Stimulated activated CD8-positive, alpha-beta memory T cell treated with anti-CD3 and anti-CD28 coated beads, Interleukin-15, amount 100 ng/mL, for 1 hour (primary cell): ENCODE measurements around the gene IDI2.
"Not testable (repeated sequence)": the region's sequence is repeated elsewhere in the genome, so short reads cannot be mapped to it uniquely, and the experiment has no call there.

Experiments used
- DNase-seq: peaks from one replicate; pipeline ENCODE4 v3.0.0-alpha.2; 2020; ENCODE audit warnings: low read depth

Gene IDI2

DNA sequence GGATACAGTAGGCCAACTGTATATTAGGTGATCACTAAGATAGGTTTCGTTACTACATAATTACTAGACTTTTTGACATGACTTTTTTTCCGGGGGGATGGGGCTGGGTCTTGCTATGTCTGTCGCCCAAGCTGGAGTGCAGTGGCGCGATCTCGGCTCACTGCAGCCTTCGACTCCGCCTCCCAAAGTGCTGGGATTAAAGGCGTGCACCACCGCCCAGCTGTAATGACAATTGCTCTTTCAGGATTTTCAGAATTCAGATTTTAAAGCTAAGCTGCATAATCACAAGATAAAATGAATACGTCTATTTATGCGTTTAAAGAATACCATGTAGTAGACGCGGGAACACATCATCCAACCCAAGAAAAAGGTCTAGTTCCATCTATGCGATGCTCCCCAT, 22.3 kb upstream of the IDI2 start:
- no peak for DNase-seq

DNA sequence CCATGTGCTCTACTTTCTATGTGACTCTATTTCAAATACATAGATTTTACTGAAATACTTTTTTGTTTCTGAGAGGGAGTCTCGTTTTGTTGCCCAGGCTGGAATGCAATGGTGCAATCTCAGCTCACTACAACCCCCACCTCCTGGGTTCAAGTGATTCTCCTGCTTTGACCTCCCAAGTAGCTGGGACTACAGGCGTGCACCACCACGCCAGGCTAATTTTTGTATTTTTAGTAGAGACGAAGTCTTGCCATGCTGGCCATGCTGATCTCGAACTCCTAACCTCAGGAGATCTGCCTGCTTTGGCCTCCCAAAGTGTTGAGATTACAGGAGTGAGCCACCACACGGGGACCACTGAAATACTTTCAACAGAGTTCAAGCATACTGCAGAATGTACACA, 19.8 kb upstream of the IDI2 start:
- DNase-seq: no peak

DNA sequence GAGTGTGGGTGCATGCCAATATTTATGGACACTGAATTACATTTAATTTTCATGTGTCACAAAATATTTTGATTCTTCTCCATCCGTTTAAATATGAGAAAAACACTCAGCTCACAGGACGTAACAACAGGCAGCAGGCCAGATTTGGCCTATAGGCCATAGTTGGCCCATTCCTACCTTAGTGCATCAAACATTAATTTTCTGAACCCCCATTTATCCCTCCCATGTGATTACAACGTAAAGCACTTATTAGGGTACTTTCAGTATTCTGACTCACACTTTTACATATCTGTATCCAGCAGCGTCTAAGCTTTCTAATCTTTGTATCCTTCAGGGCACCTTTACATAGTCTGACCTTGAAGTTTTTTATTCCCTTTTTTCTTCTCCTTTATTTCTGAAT, 19.3 kb upstream of the IDI2 start:
- DNase-seq: no peak

DNA sequence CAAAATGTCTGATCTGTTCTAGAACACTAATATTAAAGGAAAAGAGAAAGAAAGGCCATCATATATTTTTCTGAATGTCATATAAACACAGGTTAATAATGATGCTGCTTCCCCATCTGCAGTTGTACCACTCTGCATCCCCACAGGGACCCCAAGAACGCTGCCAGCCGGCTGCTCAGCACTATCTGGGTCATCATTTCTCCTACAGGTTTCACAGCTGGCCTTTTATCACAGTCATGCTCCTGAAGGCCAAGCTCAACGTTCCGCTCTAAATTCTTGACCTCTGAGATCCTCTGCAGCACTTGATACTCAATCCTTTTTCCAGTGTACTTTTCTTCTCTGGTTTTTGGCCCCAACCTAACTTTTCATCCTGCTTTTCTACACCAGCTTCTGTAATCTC, 18.5 kb upstream of the IDI2 start:
- no peak for DNase-seq

DNA sequence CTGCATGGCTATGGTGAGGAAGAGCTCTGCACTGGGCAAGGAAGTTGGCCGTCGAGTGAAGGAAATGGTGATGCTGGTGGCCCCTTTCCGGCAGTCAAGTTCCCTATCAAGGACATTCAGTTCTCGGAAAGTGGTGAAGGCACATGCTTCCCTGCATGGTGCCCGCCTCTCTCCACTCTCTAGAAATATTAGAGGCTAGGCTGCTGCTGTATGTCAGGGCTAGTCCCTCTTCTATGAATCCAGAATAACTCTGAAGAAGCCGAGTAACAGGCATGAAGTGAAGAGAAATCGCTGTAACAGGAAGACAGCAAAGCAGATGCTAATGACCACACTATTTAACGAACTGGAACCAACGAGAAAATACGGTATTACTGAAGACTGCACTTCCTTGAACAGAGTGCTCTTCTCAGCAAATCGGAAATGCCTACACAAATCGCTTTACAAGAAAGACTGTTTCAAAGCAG, 17.9 kb upstream of the IDI2 start:
- DNase-seq: no peak

DNA sequence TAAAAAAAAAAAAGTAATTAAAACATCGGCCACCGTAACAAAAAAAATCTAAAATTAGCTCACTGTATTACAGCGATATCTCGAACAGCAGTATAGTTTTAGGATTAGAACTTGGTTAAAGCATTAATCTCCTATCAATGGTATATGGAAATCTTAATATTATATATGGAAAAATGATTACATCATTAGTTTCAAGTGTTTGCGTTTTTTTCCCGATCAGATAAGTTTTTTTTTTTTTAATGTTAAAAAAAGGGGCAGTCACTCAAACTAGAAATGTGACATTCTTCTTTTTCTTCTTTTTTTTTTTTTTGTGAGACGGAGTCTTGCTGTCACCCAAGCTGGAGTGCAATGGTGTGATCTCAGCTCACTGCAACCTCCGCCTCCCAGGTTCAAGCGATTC, 15.9 kb upstream of the IDI2 start:
- no peak for DNase-seq

DNA sequence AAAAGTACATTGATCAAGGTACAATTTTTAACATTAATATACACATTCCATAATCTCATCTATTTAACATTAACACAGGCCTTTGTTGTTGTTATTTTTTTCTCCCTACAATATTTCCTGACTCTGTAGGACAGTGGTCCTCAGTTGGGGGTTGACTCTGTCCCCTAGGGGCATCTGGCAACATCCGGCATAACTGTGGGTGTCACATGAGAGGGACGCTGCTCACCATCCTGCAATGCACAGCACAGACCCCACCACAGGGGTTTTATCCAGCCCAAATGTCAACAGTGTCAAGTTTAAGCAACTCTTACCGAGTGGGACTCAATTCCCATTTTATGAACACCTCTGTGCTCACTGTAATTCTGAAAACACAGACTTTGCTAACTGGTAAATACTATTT, 14.5 kb upstream of the IDI2 start:
- no peak for DNase-seq

DNA sequence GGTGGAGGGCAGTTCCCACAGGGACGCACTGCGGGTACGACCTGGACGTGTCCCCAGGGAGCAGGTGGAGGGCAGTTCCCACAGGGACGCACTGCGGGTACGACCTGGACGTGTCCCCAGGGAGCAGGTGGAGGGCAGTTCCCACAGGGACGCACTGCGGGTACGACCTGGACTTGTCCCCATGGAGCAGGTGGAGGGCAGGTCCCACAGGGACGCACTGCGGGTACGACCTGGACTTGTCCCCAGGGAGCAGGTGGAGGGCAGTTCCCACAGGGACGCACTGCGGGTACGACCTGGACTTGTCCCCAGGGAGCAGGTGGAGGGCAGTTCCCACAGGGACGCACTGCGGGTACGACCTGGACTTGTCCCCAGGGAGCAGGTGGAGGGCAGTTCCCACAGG, 13.1 kb upstream of the IDI2 start:
- not testable (repeated sequence) for DNase-seq

DNA sequence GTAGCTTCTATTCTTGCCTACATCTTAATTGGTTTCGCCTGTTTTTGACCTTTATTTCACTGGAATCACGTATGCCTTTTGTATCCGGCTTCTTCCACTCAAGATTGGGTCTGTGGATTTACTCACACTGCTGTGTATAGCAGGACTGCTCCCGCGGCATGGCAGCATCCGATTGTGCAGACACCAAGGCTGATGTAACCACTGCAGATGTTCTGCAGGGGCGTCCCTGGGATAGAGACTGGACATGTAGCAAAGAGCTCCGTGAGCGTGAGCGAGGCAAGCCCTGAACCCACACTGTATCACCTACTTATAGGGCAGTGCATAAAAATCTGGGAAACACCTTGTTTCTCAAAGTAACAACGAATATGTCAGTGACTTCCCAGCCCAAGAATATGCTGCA, 11.4 kb upstream of the IDI2 start:
- no peak for DNase-seq

DNA sequence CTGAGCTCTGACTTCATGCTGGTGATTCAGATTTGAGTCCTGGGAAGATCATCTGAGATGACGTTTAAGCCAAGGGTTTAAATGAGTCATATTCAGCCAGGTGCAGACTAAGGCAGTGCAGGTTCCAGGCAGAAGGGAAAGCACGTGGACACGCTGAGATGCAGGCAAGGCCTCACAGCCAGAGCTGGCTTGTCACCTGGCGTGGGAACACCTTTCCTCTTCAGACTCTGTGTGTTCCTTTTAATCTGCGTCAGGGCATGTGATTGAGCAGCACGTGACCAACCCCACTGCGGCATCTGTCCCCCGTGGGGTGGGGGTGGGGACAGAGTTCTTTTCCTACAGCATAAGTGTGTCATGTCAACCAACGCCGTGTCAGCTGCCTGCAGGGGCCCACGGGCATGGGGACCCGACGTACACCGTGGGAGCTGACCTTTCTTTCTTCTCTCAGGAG, 10.7 kb upstream of the IDI2 start:
- DNase-seq: no peak

DNA sequence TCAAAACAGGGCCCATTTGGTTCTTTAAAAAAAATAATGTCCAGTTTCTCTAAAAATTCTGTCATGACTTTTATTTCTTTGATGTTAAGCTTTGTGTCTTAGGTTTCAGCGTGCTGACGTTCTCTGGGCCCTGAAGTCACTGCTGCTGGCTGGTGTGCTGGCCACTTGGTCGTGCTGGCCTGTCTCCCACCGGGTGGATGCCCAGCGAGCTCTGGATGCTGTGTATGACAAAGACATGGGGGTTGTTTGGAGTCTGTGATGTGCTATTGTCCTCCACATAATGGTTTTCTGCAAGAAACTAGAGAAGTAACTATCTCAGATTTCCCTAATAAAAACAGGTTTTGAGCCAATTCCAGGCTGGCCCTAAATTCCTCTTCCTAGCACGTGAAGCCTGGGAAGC, 9.5 kb upstream of the IDI2 start:
- DNase-seq: no peak

DNA sequence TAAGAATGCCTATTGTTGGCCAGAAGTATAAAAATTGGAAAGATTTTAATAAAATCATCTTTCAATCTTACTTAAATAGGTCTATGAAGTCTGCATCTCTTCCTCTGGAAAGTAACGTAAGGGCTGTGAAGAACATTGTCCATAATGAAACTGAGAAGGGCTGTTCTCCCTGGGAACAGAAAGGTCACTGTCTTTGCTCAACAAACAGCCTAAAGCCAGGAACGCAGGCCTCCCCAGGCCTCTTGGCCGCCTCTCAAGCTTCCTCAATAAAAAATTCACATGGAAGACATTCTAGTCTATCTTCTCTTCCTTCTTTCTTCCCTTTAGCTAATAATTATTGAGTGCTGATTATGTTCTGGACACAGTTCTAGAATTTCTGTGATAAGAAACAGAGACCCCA, 9.1 kb upstream of the IDI2 start:
- DNase-seq: no peak

DNA sequence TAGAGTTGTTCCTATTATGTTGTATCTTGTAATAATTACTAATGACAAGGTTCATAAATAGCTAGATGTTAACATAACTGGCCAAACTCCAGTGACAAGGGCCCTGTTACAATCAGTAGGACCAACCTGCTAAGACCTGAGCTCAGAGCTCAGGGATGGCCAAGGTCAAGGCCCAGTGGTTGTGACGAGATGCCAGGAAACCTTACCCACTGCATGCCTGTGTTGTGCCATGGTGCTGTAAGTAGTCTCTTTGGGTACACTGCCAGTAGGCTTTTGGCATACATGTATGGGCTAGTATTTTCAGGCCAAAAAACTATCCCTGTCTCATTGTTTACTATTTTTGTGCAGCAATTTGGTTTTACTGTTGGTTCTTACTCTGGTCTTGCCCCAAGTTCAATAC, 7.9 kb upstream of the IDI2 start:
- no peak for DNase-seq

DNA sequence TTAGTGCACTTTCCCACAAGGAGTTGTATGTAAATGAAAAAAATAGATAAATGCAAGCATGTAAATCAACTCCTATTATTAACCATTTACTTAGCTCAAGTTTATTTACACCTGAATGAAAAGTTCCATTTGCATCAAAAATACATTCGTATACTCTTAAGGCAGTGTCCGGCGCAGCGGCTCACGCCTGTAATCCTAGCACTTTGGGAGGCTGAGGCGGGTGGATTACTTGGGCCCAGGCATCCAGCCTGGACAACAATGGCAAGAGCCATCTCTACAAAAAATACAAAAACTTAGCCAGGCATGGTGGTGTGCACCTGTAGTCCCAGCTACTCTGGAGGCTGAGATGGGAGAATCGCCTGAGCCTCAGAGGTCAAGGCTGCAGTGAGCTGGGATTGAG, 4.2 kb upstream of the IDI2 start:
- no peak for DNase-seq

DNA sequence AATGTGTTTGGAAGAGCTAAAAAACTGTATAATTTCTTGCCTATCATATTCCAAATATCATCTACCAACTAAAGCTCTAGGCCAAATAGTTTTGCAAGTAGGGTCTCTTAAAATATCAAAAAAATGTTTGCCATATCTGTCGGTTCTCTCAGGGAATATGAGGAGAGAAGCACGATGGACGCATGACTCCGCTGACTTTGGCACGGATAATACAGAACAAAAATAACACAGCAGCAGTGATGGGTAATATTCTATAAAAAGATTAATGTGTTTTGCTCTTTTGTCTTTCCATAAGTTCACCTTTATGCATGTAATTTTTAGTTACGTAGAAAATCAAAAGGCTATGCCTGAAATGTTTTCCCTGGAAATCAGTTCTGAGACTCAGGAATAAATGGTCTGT, 919 bp upstream of the IDI2 start:
- DNase-seq: no peak

DNA sequence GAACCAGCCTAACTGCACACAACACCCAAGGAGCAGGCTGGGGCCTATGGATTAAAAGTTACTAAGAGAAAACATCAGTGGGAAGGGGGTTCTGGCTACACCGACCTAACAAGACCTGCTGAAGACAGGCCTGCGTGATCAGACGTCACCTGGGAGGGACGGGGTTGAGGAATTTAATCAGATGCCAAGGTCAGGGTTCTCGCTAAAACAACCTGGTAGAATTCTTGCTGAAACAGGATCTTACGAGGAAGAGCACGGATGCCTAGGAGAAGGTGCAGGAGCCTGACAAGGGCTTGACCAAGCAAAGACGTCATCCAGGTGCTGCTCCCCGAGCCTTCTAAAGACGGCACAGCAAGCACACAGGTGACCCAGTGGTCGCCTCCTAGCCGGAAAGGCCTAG, 1.6 kb downstream of the IDI2 start:
- no peak for DNase-seq

DNA sequence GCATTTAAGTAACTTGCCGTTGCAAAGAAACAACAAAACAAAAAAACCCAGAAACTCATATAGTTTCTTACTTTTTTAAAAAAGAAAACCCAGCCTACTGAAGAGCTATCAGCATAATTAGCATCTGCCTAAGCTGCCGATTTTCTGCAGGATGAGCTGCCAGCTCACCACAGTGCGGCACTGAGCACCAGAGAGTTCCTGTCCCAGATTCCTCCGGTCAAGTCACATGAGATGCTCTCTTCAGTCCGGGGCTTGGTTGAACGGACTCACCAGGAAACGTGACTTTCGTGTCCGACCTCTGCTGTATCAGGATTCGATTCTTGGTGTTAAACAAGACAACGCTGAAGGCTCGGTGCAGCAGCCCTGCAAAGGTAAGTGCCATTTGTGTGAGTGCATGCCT, 3.2 kb downstream of the IDI2 start:
- DNase-seq: no peak

DNA sequence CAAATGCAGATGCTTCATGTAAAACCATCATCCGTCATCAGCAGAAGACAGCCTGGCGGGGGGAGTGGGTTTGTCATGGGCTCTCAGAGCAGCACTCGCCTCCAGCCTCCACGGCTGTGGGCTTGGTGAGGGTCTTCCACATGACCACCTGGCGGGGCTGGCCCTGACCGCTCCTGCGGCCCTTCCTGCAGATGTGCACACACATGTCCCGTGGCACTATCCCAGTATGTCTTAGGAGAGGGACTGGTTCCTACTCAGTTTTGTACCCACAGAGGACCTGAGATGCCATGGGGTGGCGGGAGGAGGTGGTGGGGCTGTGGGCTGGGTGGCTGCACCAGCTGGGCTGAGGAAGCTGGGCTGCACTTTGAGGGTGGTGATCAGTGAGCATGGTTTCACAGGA, 4.7 kb downstream of the IDI2 start:
- no peak for DNase-seq

DNA sequence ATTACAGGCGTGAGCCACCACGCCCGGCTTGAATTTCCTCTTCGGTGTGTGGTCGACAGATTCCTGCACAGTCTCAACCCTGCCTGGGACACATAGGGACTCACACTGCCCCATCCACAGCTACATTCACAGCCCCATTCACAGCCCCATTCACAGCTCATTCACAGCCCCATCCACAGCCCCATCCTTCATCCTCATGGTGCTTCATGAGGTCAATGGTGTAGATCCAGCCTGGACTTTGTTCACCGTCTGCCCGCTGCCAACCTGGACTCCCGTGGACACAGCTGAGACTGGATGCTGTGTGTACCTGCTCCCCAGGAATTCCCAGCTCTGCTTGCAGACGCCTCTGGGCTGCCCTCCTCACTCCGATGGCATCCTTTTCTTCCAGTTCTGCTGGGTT, 5.2 kb downstream of the IDI2 start:
- no peak for DNase-seq

DNA sequence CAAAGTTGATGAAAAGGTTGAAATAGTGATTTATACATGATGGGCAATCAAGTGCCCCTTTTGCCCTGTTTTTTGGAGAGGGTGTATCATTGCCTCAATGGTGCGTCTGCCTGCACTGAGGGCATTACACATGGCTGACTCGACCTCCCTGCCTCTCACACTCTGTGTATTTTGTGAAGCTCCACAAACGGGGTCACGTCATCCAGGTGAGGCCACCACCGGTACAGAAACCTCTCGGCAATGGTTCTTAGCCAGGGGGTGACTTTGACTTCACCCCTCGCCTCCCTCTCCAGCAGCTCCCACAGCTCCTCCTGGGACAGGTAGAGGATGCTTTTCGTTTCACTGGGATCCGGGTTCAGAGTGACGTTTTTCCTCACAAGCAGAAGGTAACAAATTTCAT, 6.3 kb downstream of the IDI2 start:
- DNase-seq: no peak

DNA sequence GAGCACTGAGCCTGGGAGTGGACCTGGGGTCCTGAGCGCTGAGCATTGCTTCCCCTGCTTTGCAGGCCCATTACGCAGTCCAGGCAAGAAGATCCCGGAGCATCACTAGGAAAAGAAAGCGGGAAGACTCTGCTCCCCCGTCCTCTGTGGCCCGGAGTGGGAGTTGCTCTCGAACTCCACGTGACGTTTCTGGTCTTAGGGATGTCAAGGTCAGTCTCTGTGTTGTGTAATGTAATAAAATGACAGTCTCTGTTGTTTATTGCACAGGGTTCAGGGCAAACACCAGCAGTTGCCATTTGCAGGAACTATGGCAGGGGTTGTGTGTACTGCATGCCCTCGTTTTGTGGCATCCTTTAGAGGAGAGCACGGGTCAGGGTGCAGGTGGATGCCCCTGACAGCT, 10.0 kb downstream of the IDI2 start:
- DNase-seq: no peak

DNA sequence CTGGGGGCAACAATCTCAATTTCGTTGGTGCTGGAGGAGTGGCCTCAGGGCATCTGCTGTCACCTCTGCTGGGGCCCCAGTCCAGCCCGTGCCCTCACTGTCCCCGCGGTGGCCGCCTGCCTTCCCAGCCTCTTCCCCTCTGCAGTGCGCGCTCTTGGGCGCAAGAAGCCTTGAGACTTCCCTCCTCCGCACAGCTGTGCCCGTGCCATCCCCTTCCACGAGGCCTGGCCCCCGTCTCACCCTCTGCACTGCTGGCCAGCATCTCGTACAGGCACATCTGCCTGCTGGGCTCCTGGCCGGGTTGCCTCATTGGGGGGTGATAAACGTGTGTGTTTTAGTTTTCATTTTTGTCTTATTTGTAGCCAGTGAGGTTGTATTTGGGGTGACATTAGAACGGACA, 14.0 kb downstream of the IDI2 start:
- no peak for DNase-seq

DNA sequence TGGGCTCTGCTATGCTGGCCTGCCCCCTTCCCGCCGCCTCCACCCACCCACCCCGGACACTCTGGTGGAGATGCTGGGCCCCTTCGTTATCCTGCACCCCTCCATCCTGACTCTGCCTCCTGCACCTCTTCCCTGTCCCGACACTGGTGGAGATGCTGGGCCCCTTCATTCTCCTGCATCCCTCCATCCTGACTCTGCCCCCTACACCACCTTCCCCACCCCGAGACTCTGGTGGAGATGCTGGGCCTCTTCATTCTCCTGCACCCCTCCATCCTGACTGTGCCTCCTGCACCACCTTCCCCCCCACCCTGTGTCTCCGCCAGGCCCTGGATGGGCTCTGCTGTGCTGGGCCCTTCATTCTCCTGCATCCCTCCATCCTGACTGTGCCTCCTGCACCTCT, 15.0 kb downstream of the IDI2 start:
- no peak for DNase-seq

DNA sequence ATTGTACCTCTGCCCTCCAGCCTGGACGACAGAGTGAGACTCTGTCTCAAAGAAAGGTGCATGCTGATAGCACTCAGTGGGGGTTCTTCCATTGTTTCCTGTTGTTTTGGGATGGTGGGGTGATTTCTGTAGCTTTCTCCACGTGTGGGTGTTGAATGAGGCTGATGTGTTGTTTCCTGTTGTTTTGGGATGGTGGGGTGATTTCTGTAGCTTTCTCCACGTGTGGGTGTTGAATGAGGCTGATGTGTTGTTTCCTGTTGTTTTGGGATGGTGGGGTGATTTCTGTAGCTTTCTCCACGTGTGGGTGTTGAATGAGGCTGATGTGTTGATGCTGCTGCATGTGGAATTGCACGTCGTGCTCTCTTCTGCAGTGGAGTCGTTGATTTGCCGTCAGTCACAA, 15.7 kb downstream of the IDI2 start:
- not testable (repeated sequence) for DNase-seq

DNA sequence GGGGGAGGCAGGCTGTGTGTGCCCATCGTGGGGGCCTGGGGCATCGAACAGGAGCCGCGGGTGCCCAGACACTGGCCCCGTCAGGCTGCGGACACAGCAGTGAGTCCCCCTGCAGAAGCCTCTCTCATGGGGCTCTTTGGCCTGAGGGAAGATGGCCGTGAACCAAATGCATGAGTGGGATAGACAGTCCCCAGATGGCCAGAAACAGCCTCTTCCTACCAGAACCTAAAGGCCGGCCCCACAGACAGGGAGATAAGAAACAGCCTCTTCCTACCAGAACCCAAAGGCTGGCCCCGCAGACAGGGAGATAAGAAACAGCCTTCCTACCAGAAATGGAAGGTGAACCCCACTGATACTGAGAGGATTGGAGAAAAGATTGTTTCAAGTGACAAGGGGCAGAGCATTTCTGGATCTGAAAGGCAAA, 16.6 kb downstream of the IDI2 start:
- no peak for DNase-seq
